HEK293T (cell line): ENCODE measurements around the gene PIK3CD.
"Not testable (repeated sequence)": the region's sequence is repeated elsewhere in the genome, so short reads cannot be mapped to it uniquely, and the experiment has no call there.

Experiments
- CTCF ChIA-PET: fragments of 350-600 bp; formaldehyde crosslinking; extraction: SDS; loops from one replicate; lab custom pipeline; 2021; ENCODE audit warnings: antibody characterized with exemption, inconsistent platforms; lab: Yijun Ruan, JAX
- POLR2A ChIA-PET: fragments of 350-600 bp; formaldehyde crosslinking; extraction: SDS; loops from one replicate; lab custom pipeline; 2020; ENCODE audit warnings: antibody characterized with exemption, inconsistent platforms; lab: Yijun Ruan, JAX
- DNase-seq: peaks from one replicate; pipeline ENCODE4 v3.0.0; 2012; ENCODE audit warnings: mixed read lengths; ENCODE audit errors: extremely low spot score
- ARNT ChIP-seq: fragments of 450-650 bp; IDR thresholded peaks from 2 replicates; pipeline ENCODE4 v1.6.1; 2017; ENCODE audit warnings: mild to moderate bottlenecking
- BHLHE40 ChIP-seq: fragments of 450-650 bp; IDR thresholded peaks from 2 replicates; pipeline ENCODE4 v1.6.1; 2016; ENCODE audit warnings: mild to moderate bottlenecking, moderate library complexity, borderline replicate concordance
- CTBP1 ChIP-seq: fragments of 450-650 bp; IDR thresholded peaks from 2 replicates; pipeline ENCODE4 v1.6.1; 2016; ENCODE audit warnings: borderline replicate concordance
- ELF4 ChIP-seq: fragments of 450-650 bp; IDR thresholded peaks from 2 replicates; pipeline ENCODE4 v1.6.1; 2017; ENCODE audit warnings: antibody characterized with exemption
- FOXA1 ChIP-seq: fragments of 450-650 bp; IDR thresholded peaks from 2 replicates; pipeline ENCODE4 v1.6.1; 2016; ENCODE audit warnings: mild to moderate bottlenecking
- FOXK2 ChIP-seq: fragments of 450-650 bp; IDR thresholded peaks from 2 replicates; pipeline ENCODE4 v1.6.1; 2016; ENCODE audit warnings: mild to moderate bottlenecking
- FOXM1 ChIP-seq: fragments of 450-650 bp; IDR thresholded peaks from 2 replicates; pipeline ENCODE4 v1.6.1; 2017; ENCODE audit warnings: mild to moderate bottlenecking, borderline replicate concordance
- HDGF ChIP-seq: fragments of 450-650 bp; IDR thresholded peaks from 2 replicates; pipeline ENCODE4 v1.6.1; 2017; ENCODE audit warnings: antibody characterized with exemption, borderline replicate concordance
- L3MBTL2 ChIP-seq: fragments of 450-650 bp; conservative IDR thresholded peaks from 2 replicates; pipeline ENCODE4 v1.6.1; 2016; ENCODE audit warnings: mild to moderate bottlenecking
- LEF1 ChIP-seq: fragments of 450-650 bp; IDR thresholded peaks from 2 replicates; pipeline ENCODE4 v1.6.1; 2017; ENCODE audit warnings: mild to moderate bottlenecking, borderline replicate concordance
- NFRKB ChIP-seq: fragments of 450-650 bp; IDR thresholded peaks from 2 replicates; pipeline ENCODE4 v1.6.1; 2016; ENCODE audit warnings: mild to moderate bottlenecking, moderate library complexity
- PKNOX1 ChIP-seq: fragments of 450-650 bp; IDR thresholded peaks from 2 replicates; pipeline ENCODE4 v1.6.1; 2016
- SP1 ChIP-seq: fragments of 450-650 bp; IDR thresholded peaks from 2 replicates; pipeline ENCODE4 v1.6.1; 2017
- SUZ12 ChIP-seq: fragments of 450-650 bp; IDR thresholded peaks from 2 replicates; pipeline ENCODE4 v1.6.1; 2016; ENCODE audit warnings: mild to moderate bottlenecking
- TARDBP ChIP-seq: fragments of 450-650 bp; IDR thresholded peaks from 2 replicates; pipeline ENCODE4 v1.6.1; 2016
- ZNF384 ChIP-seq: fragments of 450-650 bp; IDR thresholded peaks from 2 replicates; pipeline ENCODE4 v1.6.1; 2016

The PIK3CD gene

GRCh38 chr1:9671377-9672140 lies 20.0 kb downstream of the PIK3CD start:
- ChIA-PET CTCF (no interaction called here), POLR2A (no interaction called here)
- no peak for DNase-seq
- TF ChIP-seq FOXK2 (no peak), LEF1 (no peak), TARDBP (no peak)

- ChIA-PET CTCF (no interaction called here), POLR2A (no interaction called here)
- TF ChIP-seq NFRKB (no peak), SP1 (no peak), CTBP1 (no peak), ARNT (no peak), ZNF384 (no peak), FOXA1 (no peak), FOXK2 (no peak), SUZ12 (no peak), BHLHE40 (no peak), HDGF (no peak), L3MBTL2 (no peak)
- DNase-seq: no peak
Observed at GRCh38 chr1:9672444-9672843, 20.9 kb downstream of the PIK3CD start.

GRCh38 chr1:9675393-9675792 lies 23.9 kb downstream of the PIK3CD start:
- no peak for TF ChIP-seq ARNT
- no peak for TF ChIP-seq FOXK2
- TF ChIP-seq ZNF384: no peak
- no peak for TF ChIP-seq SP1
- TF ChIP-seq SUZ12: no peak
- no peak for TF ChIP-seq HDGF
- TF ChIP-seq CTBP1: no peak
- no peak for TF ChIP-seq BHLHE40
- TF ChIP-seq FOXA1: no peak
- no peak for TF ChIP-seq L3MBTL2
- no peak for TF ChIP-seq FOXM1
- no peak for TF ChIP-seq ELF4
- no peak for TF ChIP-seq TARDBP
- TF ChIP-seq NFRKB: no peak
- ChIA-PET CTCF (no interaction called here), POLR2A (no interaction called here)
- DNase-seq: no peak

GRCh38 chr1:9676128-9676527 lies 24.6 kb downstream of the PIK3CD start:
- CTCF ChIA-PET, DNase-seq, POLR2A ChIA-PET: not testable (repeated sequence)

- CTCF ChIA-PET: interaction anchor here (0.9 kb wide), 1 partner anchor 50 kb away, joined by 3 read pairs; no protein-coding TSS in a partner anchor
- no peak for TF ChIP-seq ARNT
- TF ChIP-seq SUZ12: no peak
- no peak for TF ChIP-seq LEF1
- no peak for TF ChIP-seq BHLHE40
- TF ChIP-seq ZNF384: no peak
- no peak for TF ChIP-seq SP1
- no peak for TF ChIP-seq TARDBP
- no peak for TF ChIP-seq ELF4
- TF ChIP-seq HDGF: no peak
- no peak for TF ChIP-seq FOXK2
- no peak for TF ChIP-seq PKNOX1
- TF ChIP-seq L3MBTL2: no peak
- no peak for TF ChIP-seq FOXA1
- no peak for TF ChIP-seq CTBP1
- no peak for TF ChIP-seq NFRKB
- no peak for TF ChIP-seq FOXM1
- no peak for DNase-seq
- POLR2A ChIA-PET: no interaction called here
Observed at GRCh38 chr1:9676815-9677393, 25.4 kb downstream of the PIK3CD start.

- DNase-seq: no peak
- TF ChIP-seq CTBP1 (no peak), HDGF (no peak), PKNOX1 (no peak)
- ChIA-PET CTCF (interaction anchor here (1.7 kb wide), 1 partner anchor 22 kb away, joined by 4 read pairs; no protein-coding TSS in a partner anchor), POLR2A (no interaction called here)
Observed at GRCh38 chr1:9680091-9680490, 28.6 kb downstream of the PIK3CD start.

GRCh38 chr1:9680828-9681227 lies 29.3 kb downstream of the PIK3CD start:
- TF ChIP-seq ZNF384: no peak
- TF ChIP-seq L3MBTL2: no peak
- no peak for TF ChIP-seq TARDBP
- TF ChIP-seq HDGF: no peak
- no peak for TF ChIP-seq FOXM1
- TF ChIP-seq ARNT: no peak
- TF ChIP-seq SP1: no peak
- no peak for TF ChIP-seq FOXK2
- no peak for TF ChIP-seq ELF4
- no peak for TF ChIP-seq LEF1
- TF ChIP-seq NFRKB: no peak
- no peak for TF ChIP-seq CTBP1
- ChIA-PET CTCF (interaction anchor here (0.8 to 1.7 kb wide), 2 partner anchors 10 to 21 kb away, joined by 4 read pairs; no protein-coding TSS in a partner anchor), POLR2A (no interaction called here)
- no peak for DNase-seq
